ENCODE results near the gene PRDM16.

DNA sequence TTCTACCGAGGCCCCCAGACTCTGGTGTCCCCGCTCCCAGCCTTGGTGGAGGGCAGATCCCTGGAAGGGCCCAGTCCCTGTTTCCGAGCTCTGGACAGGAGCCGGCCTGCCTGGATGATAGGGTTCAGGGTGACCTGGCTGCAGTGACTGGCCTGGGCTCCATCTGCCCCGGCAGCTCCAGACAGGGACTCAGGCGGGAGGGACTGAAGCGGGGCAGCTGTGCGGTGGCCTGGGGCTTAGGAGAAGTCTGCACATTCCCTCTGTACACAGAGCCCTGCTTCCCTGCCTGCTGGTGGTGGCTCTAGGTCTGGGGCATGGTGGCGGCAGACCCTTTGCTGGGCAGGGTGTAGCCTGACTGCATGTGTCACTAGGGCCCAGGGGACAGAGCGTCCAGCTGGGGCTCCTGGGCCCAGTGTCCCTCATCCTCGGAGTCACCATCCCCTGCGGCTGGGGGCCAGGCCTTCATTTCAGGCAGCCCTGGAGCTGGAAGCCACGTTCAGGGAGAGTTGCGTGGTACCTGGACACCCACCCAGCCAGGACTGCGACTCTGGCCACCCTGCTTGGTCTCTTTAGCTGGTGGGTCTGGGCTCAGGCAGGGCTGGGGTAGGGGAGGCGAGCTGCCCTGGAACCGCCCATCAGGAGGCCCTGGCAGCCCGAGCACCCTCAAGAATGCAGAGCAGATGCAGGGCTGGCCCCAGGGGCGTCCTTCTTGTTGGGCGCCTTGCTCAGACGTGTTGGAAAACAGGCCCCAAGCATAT lies 395.1 kb downstream of the PRDM16 start:
- TF ChIP-seq, protein P1, sequence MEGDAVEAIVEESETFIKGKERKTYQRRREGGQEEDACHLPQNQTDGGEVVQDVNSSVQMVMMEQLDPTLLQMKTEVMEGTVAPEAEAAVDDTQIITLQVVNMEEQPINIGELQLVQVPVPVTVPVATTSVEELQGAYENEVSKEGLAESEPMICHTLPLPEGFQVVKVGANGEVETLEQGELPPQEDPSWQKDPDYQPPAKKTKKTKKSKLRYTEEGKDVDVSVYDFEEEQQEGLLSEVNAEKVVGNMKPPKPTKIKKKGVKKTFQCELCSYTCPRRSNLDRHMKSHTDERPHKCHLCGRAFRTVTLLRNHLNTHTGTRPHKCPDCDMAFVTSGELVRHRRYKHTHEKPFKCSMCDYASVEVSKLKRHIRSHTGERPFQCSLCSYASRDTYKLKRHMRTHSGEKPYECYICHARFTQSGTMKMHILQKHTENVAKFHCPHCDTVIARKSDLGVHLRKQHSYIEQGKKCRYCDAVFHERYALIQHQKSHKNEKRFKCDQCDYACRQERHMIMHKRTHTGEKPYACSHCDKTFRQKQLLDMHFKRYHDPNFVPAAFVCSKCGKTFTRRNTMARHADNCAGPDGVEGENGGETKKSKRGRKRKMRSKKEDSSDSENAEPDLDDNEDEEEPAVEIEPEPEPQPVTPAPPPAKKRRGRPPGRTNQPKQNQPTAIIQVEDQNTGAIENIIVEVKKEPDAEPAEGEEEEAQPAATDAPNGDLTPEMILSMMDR (IDR thresholded peaks at IDR 0.05) = no peak
- TF ChIP-seq SMC3 (IDR thresholded peaks at IDR 0.05) (no peak), USF2 (IDR thresholded peaks at IDR 0.05) (no peak), HDAC2 (IDR thresholded peaks at IDR 0.05) (no peak), RAD21 (conservative IDR thresholded peaks at IDR 0.05 in 1 of 2, IDR thresholded peaks at IDR 0.05 in 1 of 2) (no peak), NPAS2 (CRISPR knock-in tag; IDR thresholded peaks at IDR 0.05; ENCODE audit: borderline replicate concordance) (no peak)

Data from A549 (cell line).